ENCODE data around the gene PHGDH.

GRCh38 chr1:119742677-119743076 lies 30.9 kb downstream of the PHGDH start:
- TF ChIP-seq EZH2 (IDR thresholded peaks at IDR 0.05; ENCODE audit: insufficient read depth, low read length), result no peak
- no peak for TF ChIP-seq CTCF (IDR thresholded peaks at IDR 0.05; ENCODE audit: insufficient read depth, low read depth, low read length)

All from astrocyte (in vitro differentiated cells and primary cell).